ENCODE data around the gene RYR2. TPM values are rescaled to one million over a fixed set of nuclear protein-coding genes. Genes with fewer than 3 reads are reported as not detected.

The RYR2 gene
- total RNA-seq, 1 experiment from 2014 or later: 0.90 TPM

DNA sequence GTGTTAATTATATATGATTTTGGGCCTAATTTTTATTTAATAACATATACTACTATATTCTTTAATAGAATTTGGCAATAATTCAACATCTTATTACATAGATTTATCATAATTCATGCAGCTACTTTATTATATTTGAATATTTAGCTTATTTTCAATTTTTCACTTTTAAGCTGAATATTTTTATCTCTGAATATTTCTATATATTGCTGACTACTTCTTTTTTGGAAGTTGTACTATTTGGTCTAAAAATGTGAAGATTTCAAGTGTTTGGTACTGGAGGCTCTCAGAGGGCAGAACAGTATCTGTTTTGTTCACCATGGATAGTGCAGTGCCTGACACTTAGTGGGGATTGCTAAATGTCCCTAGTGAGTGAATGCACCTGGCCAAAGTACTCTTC lies 389.5 kb downstream of the RYR2 start:
- no peak for TF ChIP-seq CTCF (IDR thresholded peaks at IDR 0.05; ENCODE audit: unreplicated experiment)
- no peak for DNase-seq
- Mint-ChIP-seq H3K27ac (ENCODE audit: unreplicated experiment) (no peak overlapping the region), H3K4me1 (ENCODE audit: low read depth, unreplicated experiment) (no peaks in the 10 kb centered on the region), H3K4me3 (ENCODE audit: low read depth, unreplicated experiment) (no peak overlapping the region), H3K9me3 (ENCODE audit: low read depth, unreplicated experiment) (no peaks in the 10 kb centered on the region), H3K36me3 (ENCODE audit: insufficient read depth, unreplicated experiment) (no peaks in the 10 kb centered on the region), H3K27me3 (ENCODE audit: unreplicated experiment) (no peaks in the 10 kb centered on the region)
- intact Hi-C loops (cut with micrococcal nuclease; ENCODE audit: unreplicated experiment): no loop called here
- CTCF ChIA-PET: no interaction called here
- no TSS peak for BruUV-seq (replicated peaks)

DNA sequence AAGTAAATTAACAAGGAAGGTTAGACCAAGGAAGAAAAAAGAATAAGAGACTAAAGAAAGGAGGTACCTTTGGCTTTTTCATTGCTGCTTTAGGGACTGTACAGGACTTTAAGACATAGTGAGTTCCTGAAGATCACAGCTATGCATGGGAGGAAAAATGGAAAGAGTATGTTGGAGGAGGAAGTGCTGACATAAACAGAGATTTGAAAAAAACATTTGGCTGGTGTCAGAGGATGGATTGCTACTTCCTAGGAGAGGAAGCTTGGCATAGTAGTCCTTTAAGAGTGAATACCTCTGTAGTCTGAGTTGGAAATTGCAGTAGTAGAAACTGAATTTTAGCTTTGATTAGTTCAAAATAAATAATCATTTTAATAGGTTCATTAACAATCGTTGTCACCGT lies 398.4 kb downstream of the RYR2 start:
- Mint-ChIP-seq H3K27ac (ENCODE audit: unreplicated experiment) (no peak overlapping the region), H3K27me3 (ENCODE audit: unreplicated experiment) (no peaks in the 10 kb centered on the region), H3K9me3 (ENCODE audit: low read depth, unreplicated experiment) (no peaks in the 10 kb centered on the region), H3K4me3 (ENCODE audit: low read depth, unreplicated experiment) (no peak overlapping the region), H3K36me3 (ENCODE audit: insufficient read depth, unreplicated experiment) (no peaks in the 10 kb centered on the region), H3K4me1 (ENCODE audit: low read depth, unreplicated experiment) (no peaks in the 10 kb centered on the region)
- no peak for DNase-seq
- intact Hi-C loops (cut with micrococcal nuclease; ENCODE audit: unreplicated experiment): no loop called here
- no peak for TF ChIP-seq CTCF (IDR thresholded peaks at IDR 0.05; ENCODE audit: unreplicated experiment)
- no TSS peak for BruUV-seq (replicated peaks)
- CTCF ChIA-PET: interaction anchor here (0.7 kb wide), 1 partner anchor 276 kb away, joined by 3 read pairs; no protein-coding TSS in a partner anchor

- H3K4me1 Mint-ChIP-seq (ENCODE audit: low read depth, unreplicated experiment): no peaks in the 10 kb centered on the region
- H3K36me3 Mint-ChIP-seq (ENCODE audit: insufficient read depth, unreplicated experiment): no peaks in the 10 kb centered on the region
- BruUV-seq (replicated peaks): no TSS peak
- intact Hi-C loops (cut with micrococcal nuclease; ENCODE audit: unreplicated experiment): no loop called here
- no peaks in the 10 kb centered on the region for H3K9me3 Mint-ChIP-seq (ENCODE audit: low read depth, unreplicated experiment)
- no peak overlapping the region for H3K4me3 Mint-ChIP-seq (ENCODE audit: low read depth, unreplicated experiment)
- DNase-seq: no peak
- H3K27ac Mint-ChIP-seq (ENCODE audit: unreplicated experiment): no peak overlapping the region
- no peaks in the 10 kb centered on the region for H3K27me3 Mint-ChIP-seq (ENCODE audit: unreplicated experiment)
- CTCF ChIA-PET: interaction anchor here (0.6 kb wide), 1 partner anchor 300 kb away, joined by 3 read pairs; no protein-coding TSS in a partner anchor
- no peak for TF ChIP-seq CTCF (IDR thresholded peaks at IDR 0.05; ENCODE audit: unreplicated experiment)
Measured at GRCh38 chr1:237444120-237444790, 402.3 kb downstream of the RYR2 start.

- BruUV-seq (replicated peaks): no TSS peak
- Mint-ChIP-seq H3K27ac (ENCODE audit: unreplicated experiment) (no peak overlapping the region), H3K4me3 (ENCODE audit: low read depth, unreplicated experiment) (no peak overlapping the region), H3K4me1 (ENCODE audit: low read depth, unreplicated experiment) (no peaks in the 10 kb centered on the region), H3K27me3 (ENCODE audit: unreplicated experiment) (no peaks in the 10 kb centered on the region), H3K36me3 (ENCODE audit: insufficient read depth, unreplicated experiment) (no peaks in the 10 kb centered on the region), H3K9me3 (ENCODE audit: low read depth, unreplicated experiment) (no peaks in the 10 kb centered on the region)
- no peak for DNase-seq
- no peak for TF ChIP-seq CTCF (IDR thresholded peaks at IDR 0.05; ENCODE audit: unreplicated experiment)
- CTCF ChIA-PET: no interaction called here
- intact Hi-C loops (cut with micrococcal nuclease; ENCODE audit: unreplicated experiment): no loop called here
Measured at GRCh38 chr1:237448042-237448441, 406.1 kb downstream of the RYR2 start.

Data from Calu3 (cell line).